ENCODE measurements around the gene PDE3B.

The PDE3B gene

GRCh38 chr11:14813516-14813915, 169.9 kb downstream of the PDE3B start:
- Histone ChIP-seq H3K4me3 (no peak overlapping the region), H3K27me3 (no peaks in the 10 kb centered on the region), H3K4me2 (peak overlapping the region in 8 of 11 experiments; percentile 3 to 70 (median 48); a peak in 14 of 22 replicates), H3K27ac (peak overlapping the region in 8 of 11 experiments; percentile 25 to 53 (median 34); a peak in 13 of 22 replicates), H3K36me3 (peaks cover 0 to 74% (median 48%) of the 10 kb centered on the region in 11 experiments; a peak in 17 of 22 replicates), H3K9ac (no peak overlapping the region), H3K4me1 (peaks cover 0 to 16% (median 8%) of the 10 kb centered on the region in 10 experiments; a peak in 14 of 20 replicates), H3K9me3 (replicated peaks in 1 of 11) (peaks cover 0 to 16% (median 0%) of the 10 kb centered on the region in 11 experiments; a peak in 7 of 22 replicates), H4K20me1 (peaks cover 0 to 28% (median 0%) of the 10 kb centered on the region in 11 experiments; a peak in 2 of 22 replicates)
- TF ChIP-seq Cebpa-rat (IDR thresholded peaks at IDR 0.05): no peak

- Histone ChIP-seq H3K9ac (no peak overlapping the region), H3K4me2 (no peak overlapping the region), H3K27me3 (no peaks in the 10 kb centered on the region), H3K4me3 (no peak overlapping the region), H3K36me3 (peaks cover 9 to 88% (median 68%) of the 10 kb centered on the region in 11 experiments; a peak in 19 of 22 replicates), H3K27ac (no peak overlapping the region), H3K4me1 (peaks cover 0 to 2% (median 0%) of the 10 kb centered on the region in 10 experiments; a peak in 2 of 20 replicates), H3K9me3 (replicated peaks in 1 of 11) (peaks cover 4 to 21% (median 16%) of the 10 kb centered on the region in 11 experiments; a peak in 17 of 22 replicates), H4K20me1 (peaks cover 0 to 16% (median 0%) of the 10 kb centered on the region in 11 experiments; a peak in 2 of 22 replicates)
- TF ChIP-seq Cebpa-rat (IDR thresholded peaks at IDR 0.05): no peak
These were observed 175.2 kb downstream of the PDE3B start for GRCh38 chr11:14818779-14819178.

- Histone ChIP-seq H3K36me3 (peaks cover 9 to 93% (median 72%) of the 10 kb centered on the region in 11 experiments; a peak in 19 of 22 replicates), H3K4me3 (no peak overlapping the region), H3K9me3 (replicated peaks in 1 of 11) (peaks cover 12 to 29% (median 24%) of the 10 kb centered on the region in 11 experiments; a peak in 18 of 22 replicates), H3K4me1 (no peaks in the 10 kb centered on the region), H3K27me3 (no peaks in the 10 kb centered on the region), H3K4me2 (no peak overlapping the region), H3K27ac (no peak overlapping the region), H3K9ac (no peak overlapping the region), H4K20me1 (peaks cover 0 to 14% (median 0%) of the 10 kb centered on the region in 11 experiments; a peak in 2 of 22 replicates)
- no peak for TF ChIP-seq Cebpa-rat (IDR thresholded peaks at IDR 0.05)
These were observed 176.0 kb downstream of the PDE3B start for GRCh38 chr11:14819596-14819995.

GRCh38 chr11:14821031-14821430, 177.4 kb downstream of the PDE3B start:
- no peaks in the 10 kb centered on the region for H3K27me3 ChIP-seq
- H3K4me2 ChIP-seq: no peak overlapping the region
- no peak overlapping the region for H3K27ac ChIP-seq
- TF ChIP-seq Cebpa-rat (IDR thresholded peaks at IDR 0.05): no peak
- H3K4me1 ChIP-seq: no peaks in the 10 kb centered on the region
- H4K20me1 ChIP-seq: peaks cover 0 to 2% (median 0%) of the 10 kb centered on the region in 11 experiments; a peak in 1 of 22 replicates
- H3K36me3 ChIP-seq: peaks cover 9 to 93% (median 70%) of the 10 kb centered on the region in 11 experiments; a peak in 19 of 22 replicates
- no peak overlapping the region for H3K4me3 ChIP-seq
- peaks cover 23 to 43% (median 38%) of the 10 kb centered on the region in 11 experiments; a peak in 20 of 22 replicates for H3K9me3 ChIP-seq (replicated peaks in 1 of 11)
- H3K9ac ChIP-seq: no peak overlapping the region

GRCh38 chr11:14826600-14826999, 183.0 kb downstream of the PDE3B start:
- Histone ChIP-seq H3K9ac (no peak overlapping the region), H3K36me3 (peaks cover 7 to 54% (median 36%) of the 10 kb centered on the region in 11 experiments; a peak in 19 of 22 replicates), H4K20me1 (no peaks in the 10 kb centered on the region), H3K27me3 (no peaks in the 10 kb centered on the region), H3K27ac (no peak overlapping the region), H3K4me2 (no peak overlapping the region), H3K4me1 (no peaks in the 10 kb centered on the region), H3K9me3 (replicated peaks in 1 of 11) (peaks cover 23 to 57% (median 38%) of the 10 kb centered on the region in 11 experiments; a peak in 21 of 22 replicates), H3K4me3 (no peak overlapping the region)
- no peak for TF ChIP-seq Cebpa-rat (IDR thresholded peaks at IDR 0.05)

- H4K20me1 ChIP-seq: no peaks in the 10 kb centered on the region
- H3K4me2 ChIP-seq: no peak overlapping the region
- no peak overlapping the region for H3K27ac ChIP-seq
- H3K4me1 ChIP-seq: no peaks in the 10 kb centered on the region
- H3K9me3 ChIP-seq (replicated peaks in 1 of 11): no peaks in the 10 kb centered on the region; a peak in 1 of 22 replicates
- no peak overlapping the region for H3K9ac ChIP-seq
- H3K27me3 ChIP-seq: no peaks in the 10 kb centered on the region
- peaks cover 0 to 87% (median 53%) of the 10 kb centered on the region in 11 experiments; a peak in 14 of 22 replicates for H3K36me3 ChIP-seq
- no peak for TF ChIP-seq Cebpa-rat (IDR thresholded peaks at IDR 0.05)
- no peak overlapping the region for H3K4me3 ChIP-seq
These were observed 192.2 kb downstream of the PDE3B start for GRCh38 chr11:14835496-14836492.

- TF ChIP-seq Cebpa-rat (IDR thresholded peaks at IDR 0.05): no peak
- Histone ChIP-seq H3K4me1 (no peaks in the 10 kb centered on the region), H3K9ac (no peak overlapping the region), H3K36me3 (peaks cover 5 to 84% (median 53%) of the 10 kb centered on the region in 11 experiments; a peak in 18 of 22 replicates), H3K4me2 (no peak overlapping the region), H4K20me1 (no peaks in the 10 kb centered on the region), H3K4me3 (no peak overlapping the region), H3K27me3 (no peaks in the 10 kb centered on the region), H3K27ac (no peak overlapping the region), H3K9me3 (replicated peaks in 1 of 11) (peaks cover 0 to 14% (median 8%) of the 10 kb centered on the region in 11 experiments; a peak in 12 of 22 replicates)
These were observed 198.4 kb downstream of the PDE3B start for GRCh38 chr11:14842002-14842401.

- Histone ChIP-seq H4K20me1 (peaks cover 0 to 16% (median 0%) of the 10 kb centered on the region in 11 experiments; a peak in 1 of 22 replicates), H3K9ac (no peak overlapping the region), H3K9me3 (replicated peaks in 1 of 11) (no peaks in the 10 kb centered on the region), H3K27me3 (no peaks in the 10 kb centered on the region), H3K27ac (no peak overlapping the region), H3K36me3 (peaks cover 0 to 72% (median 42%) of the 10 kb centered on the region in 11 experiments; a peak in 12 of 22 replicates), H3K4me1 (no peaks in the 10 kb centered on the region), H3K4me2 (no peak overlapping the region), H3K4me3 (no peak overlapping the region)
- TF ChIP-seq Cebpa-rat (IDR thresholded peaks at IDR 0.05): peak in 1 of 11 experiments; percentile 20; a peak in 1 of 22 replicates
These were observed 209.1 kb downstream of the PDE3B start for GRCh38 chr11:14852571-14853177.

Measured in BLaER1 treated with 17β-estradiol and CSF1 and Interleukin-3, amounts not matched to agents 10 nM and 100 nM (cell line).